Measurements from ENCODE around the gene REXO2.

The REXO2 gene

DNA sequence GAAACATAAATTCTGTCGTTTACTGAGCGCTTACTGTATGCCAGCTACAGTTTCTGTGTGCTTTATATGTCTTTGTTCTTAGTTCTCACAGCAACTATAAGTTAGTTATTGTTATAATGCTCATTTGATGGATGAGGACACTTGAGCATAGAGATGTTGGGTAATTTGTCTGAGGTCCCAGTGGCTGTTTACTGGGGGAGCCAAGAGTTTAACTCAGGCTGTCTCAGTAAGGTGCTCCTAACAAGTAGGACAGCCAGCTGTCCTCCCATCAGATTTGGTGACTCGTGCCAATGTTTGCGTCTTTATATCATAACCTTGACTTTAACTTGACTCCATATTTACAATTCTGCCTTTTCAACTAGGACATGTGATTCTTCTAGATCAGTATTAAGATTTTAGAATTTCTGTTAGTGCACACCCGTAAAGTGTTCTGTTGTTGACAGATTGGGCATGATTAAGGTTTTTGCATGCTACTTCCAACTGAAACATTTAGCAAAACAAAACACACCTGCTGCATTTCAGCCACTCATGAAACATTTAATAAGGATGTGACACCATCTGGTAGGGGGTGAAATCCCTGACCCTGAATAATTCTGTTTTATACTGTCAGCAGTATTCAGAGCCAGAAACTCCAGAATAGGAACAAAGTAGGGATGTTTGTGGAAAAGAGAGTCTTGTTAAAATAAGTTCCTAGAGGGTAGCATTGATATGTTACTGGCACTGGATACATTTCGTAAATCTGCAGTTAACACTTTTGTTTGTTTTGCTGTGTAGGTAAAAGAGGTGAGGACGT lies 1.9 kb downstream of the REXO2 start:
- no peak for DNase-seq

DNA sequence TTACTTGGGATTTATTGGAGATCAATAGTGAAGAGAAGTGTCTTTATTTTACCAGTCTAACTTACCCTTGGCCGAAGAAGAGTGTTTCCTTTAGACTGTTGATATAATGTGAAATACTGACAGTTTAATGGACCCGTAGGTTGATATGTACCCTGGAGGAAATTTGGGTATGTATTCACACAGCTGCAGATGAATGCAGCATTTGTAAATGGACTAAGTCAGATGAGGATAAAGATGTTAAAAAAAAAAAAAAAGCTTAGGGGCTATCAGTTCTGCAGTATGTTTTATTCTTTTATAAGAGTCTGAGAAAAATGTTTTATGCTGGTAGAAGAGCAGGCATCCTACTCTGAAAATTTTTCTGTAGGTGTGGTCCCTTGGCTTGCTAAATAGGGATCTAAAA lies 2.7 kb downstream of the REXO2 start:
- no peak for DNase-seq

DNA sequence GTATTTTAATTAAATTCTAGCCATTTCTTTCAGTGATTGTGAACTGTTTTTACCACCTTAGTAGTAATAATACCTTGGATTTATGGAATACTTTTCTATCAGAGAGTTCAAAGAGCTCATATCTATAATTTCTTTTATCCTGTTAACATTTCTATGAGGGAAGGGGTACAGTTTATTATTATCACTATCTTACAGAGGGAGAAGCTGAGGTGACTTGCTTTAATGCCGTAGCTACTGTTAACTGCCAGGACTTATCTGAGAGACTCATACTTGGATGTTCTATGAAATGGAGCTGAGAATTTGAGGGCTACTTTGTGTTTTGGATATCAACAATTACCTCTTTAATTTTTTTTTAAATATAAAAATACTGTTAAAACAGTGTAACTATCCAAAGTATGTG lies 3.3 kb downstream of the REXO2 start:
- DNase-seq: no peak

DNA sequence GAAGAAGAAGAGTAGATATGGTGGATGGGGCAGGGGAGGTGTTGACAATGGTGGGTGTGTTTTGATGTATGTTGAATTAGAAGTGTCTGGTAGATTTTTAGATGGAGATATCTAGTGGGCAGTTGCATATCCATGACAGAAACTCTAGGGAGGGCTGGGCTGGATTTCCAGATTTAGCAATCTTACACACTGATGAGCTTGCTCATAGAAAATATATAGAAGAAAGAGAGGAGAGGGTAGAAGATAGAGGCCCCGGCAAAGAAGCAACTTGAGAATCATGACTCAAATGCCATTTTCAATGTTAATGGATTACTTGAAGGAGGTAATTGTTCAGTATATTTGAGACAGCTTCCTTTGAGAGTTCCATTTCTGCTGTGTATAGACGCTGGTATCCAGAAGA lies 8.2 kb downstream of the REXO2 start:
- DNase-seq: no peak

DNA sequence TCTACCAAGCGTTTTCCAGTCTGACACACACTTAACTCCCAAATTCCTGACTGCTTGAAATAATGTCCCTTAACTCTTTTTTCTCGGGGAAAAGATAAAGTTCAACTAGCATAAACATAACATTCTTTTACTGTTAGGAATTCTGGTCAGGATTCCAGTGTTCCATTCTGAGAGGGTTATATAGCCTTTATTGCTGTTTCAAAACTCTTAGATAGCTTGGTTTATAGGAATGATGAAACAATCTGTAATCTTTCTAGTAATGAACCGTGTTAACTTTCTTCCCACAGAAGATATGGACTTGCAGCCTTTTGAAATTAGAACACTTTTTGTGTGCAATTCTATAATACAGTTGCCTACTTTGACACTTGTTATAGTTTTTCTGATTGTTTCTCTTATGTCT lies 8.6 kb downstream of the REXO2 start:
- no peak for DNase-seq

DNA sequence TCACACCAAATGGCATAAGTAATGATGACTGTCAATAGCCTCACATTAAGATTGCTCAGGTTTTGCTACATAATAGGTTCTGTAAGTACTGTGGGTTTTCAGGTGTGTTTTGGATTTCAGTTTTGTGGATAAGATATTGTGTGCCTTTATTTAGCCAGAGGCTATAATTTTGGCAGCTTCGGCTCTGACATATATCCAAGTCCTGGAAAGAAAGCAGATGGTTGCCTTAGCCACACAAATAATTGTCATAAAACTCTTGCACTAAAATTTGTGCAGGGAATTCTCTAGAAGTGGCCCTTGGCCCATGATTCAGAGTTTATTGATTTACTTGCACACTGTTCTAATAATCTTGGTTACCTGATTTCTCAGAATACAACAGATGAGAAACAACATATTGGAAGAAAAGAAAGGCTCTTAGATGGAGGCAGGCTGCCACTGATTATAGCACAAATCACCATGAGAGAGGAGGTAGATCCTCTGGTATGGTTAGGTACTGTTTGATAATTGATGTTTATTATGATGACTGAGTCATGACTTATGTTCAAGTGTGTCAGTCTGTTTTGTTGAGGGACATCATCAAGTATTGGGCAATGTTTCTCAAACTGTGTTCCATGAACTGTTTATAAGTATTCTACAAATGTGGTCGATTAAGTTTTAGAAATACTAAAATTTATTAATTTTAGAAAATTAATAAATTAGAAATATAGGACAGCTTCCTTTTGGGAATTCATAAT lies 9.6 kb downstream of the REXO2 start:
- no peak for DNase-seq

DNA sequence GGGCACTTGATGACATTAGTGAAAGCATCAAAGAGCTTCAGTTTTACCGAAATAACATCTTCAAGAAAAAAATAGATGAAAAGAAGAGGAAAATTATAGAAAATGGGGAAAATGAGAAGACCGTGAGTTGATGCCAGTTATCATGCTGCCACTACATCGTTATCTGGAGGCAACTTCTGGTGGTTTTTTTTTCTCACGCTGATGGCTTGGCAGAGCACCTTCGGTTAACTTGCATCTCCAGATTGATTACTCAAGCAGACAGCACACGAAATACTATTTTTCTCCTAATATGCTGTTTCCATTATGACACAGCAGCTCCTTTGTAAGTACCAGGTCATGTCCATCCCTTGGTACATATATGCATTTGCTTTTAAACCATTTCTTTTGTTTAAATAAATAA lies 10.6 kb downstream of the REXO2 start:
- DNase-seq: no peak

DNA sequence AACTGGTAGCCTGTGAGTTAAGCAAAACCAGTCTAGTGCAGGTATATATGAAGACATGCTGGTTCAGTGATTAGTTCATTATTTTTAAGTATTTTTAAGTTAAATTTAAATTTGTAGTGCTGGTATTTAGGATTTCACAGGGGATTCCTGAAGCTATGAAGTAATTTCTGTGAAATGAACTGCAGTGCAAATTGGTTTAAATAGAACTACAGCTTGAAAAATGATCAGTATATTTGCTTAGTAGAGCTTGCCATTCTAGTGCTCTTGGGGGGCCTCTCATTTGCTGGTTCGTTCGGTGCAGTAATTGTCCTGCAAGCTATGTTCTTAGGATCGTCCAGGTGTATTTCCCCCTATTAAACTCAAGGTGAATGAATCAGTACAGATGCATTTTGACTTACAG lies 13.1 kb downstream of the REXO2 start:
- no peak for DNase-seq

DNA sequence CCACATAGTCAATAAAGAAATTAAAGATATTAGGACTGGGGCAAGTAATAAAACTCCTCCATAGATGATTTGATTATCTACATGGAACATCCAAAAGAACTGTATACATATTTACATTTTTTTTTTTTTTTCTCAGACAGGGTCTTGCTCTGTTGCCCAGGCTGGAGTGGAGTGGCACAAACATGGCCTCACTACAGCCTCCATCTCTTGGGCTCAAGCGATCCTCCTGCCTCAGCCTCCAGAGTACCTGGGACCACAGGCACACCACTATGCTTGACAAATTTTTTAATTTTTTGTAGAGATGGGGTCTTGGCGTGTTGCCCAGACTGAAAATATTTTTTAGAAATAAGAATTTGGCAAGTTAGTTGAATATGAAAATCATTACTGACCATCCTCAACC lies 24.7 kb downstream of the REXO2 start:
- DNase-seq: no peak

DNA sequence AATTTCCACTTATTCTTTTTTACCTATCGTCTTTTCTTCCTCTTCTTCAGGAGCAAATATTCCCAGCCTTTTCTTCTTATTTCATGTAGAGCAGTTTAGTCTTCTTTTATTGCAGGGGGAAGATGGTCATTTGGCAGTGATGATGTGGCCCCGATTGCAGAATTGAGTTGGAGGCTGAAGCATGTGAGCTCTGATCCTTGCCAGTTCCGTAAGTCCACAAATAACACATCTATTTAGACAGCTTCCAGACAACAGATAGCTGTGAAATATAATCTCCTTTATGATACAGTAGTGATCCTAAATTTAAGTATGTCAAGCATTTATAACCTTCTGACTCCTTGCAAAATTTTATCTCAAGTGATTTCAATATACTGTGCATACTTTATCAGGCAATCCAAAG lies 27.5 kb downstream of the REXO2 start:
- DNase-seq: no peak

DNA sequence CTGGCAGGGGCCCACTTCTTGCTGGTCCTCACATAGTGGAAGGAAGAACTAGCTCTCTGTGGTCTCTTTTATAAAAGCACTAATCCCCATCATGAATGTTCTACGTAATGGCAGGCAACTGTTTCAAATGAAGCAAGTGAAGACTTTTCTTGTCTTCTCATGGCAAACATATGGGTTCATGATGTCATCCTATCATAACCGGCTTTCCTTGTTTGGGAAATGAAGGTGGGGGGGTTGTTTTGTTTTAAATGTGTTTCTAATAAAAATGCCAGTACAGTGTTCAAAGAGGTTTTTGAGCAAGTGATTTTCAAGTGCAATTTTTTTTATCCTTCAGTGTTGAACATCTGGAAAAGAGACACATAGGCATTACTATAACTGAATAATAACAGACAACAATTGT lies 33.4 kb downstream of the REXO2 start:
- no peak for DNase-seq

DNA sequence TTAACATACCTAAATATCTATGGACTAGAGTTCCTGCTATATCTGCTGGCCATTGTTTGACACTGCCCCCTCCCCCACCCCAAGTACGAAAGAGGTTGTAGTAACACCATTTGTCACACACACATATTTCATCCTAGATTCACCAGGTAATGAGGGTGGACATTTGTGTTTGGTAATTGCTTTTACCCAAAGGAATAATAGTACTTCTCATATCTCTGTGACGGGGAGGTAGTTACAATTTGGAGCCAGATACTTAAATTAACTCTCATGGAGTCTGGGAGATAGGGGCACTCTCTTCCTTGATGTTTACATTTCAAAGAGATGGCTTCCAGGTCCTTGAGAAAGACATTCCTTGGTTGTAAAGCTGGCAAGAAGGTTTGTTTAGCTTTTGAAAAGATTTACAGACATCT lies 38.7 kb downstream of the REXO2 start:
- no peak for DNase-seq

DNA sequence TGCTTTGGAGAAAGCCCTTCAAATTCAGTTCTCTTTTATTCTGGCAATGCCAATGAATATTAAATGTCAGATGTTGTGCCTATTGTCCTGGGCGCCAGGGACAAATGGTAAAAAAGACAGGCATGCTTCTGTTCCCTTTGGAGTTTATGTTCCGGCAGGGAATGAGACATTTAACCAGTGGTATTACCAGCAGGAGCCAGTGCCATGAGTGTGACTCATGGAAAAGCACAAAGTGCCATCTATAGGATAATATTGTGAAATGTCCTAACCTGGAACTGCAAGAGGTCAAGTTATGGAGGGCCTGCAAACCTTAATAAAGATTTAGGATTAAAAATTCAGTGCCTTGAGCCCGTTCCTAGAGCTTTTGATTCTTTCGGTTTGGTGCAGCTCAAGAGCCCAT lies 39.5 kb downstream of the REXO2 start:
- no peak for DNase-seq

DNA sequence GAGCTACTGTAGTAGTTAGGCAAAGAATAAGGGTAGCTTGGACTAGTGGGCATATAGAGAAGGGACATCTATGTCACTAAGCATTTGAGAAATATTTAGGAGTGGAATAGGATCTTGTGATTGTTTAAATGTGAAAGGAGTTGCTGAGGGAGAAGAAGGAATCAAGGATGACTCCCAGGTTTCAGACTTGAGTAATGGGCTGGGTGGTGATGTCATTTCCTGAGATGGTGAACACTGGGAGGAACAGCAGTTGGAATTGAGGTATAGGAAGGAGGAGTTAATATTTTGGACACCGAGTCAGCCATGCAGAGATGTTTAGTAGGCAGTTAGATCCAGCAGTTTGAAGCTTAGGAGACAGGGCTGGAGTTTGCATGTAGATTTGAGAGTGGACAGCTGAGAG lies 40.1 kb downstream of the REXO2 start:
- DNase-seq: no peak

DNA sequence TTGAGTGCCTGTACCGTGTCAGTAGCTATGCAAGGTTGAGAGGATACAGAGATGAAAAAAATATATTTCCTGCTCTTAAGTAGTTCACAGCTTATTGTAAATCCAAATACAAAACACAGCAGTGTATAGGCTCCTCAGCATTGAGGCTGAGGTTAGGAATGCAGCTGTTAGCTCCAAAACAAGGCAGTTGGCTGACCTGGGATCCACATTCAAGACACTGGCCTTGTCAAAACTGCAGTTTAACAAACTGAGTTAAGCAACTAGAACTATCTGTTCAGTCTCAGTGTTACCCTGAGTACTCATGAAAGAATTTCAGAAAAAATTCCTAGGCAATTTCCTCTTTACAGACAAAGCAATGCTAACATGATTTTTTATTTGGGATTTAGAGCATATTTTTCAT lies 42.8 kb downstream of the REXO2 start:
- no peak for DNase-seq

DNA sequence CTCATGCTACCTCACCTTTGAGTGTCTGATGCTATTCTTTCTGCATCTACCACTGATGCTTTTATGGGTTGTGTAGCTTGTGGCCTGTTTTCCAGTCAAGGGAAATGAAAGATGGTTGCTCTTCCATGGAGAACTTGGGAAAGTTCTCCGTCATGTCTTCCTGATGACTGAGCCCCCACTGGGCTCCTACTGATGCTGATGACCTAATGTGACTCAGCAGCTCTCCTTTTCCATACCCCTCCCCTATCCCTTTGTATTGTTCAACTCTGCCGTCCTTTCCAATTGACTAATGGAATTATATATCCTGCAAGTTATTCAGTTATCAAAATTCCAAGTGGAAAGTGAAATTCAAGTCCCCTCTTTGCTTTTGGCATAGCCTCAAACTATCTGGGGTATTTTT lies 44.7 kb downstream of the REXO2 start:
- no peak for DNase-seq

DNA sequence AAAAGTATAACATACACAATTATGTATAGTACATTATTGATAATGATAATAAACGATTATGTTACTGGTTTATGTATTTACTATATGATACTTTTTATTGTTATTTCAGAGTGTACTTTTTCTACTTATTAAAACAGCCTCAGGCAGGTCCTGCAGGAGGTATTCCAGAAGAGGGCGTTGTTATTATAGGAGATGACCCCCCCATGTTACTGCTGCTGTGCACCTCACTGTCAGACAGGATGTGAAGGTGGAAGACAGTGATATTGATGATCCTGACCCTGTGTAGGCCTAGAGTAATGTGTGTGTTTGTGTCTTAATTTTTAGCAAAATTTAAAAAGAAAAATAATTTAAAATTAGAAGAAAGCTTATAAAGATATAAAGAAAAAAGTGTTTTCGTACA lies 57.6 kb downstream of the REXO2 start:
- DNase-seq: no peak

DNA sequence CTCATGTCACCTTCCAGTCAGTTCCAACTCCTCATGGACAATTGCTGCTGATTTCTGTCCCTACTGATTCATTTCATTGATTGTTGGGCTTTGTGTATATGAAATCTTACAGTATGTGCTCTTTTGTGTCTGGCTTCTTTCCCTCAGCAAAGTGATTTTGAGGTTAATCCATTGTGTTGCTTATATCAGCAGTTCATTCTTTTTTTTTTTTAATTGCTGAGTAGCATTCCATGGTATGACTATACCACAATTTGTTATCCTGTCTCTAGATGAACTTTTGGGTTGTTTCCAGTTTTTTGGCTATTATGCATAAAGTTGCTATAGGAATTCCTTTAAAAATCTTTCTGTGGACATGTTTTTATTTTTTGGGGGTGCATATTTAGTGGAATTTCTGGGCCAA lies 60.5 kb downstream of the REXO2 start:
- DNase-seq: no peak
